GM18526 (cell line): Measurements from ENCODE around the gene MRPS25.

ENCODE experiments used
- POLR2A ChIP-seq: IDR thresholded peaks from 3 replicates; pipeline ENCODE4 v1.6.1; 2011; ENCODE audit not compliant: insufficient read length; ENCODE audit errors: extremely low read depth

Gene MRPS25

GRCh38 chr3:15092686-15093085 lies 27.6 kb upstream of the MRPS25 start:
- no peak for TF ChIP-seq POLR2A

GRCh38 chr3:15091575-15091974 lies 26.5 kb upstream of the MRPS25 start:
- no peak for TF ChIP-seq POLR2A

GRCh38 chr3:15089201-15089600 lies 24.1 kb upstream of the MRPS25 start:
- TF ChIP-seq POLR2A, result no peak

- TF ChIP-seq POLR2A, result no peak
Observed at GRCh38 chr3:15086699-15087098, 21.6 kb upstream of the MRPS25 start.

GRCh38 chr3:15086263-15086662 lies 21.1 kb upstream of the MRPS25 start:
- no peak for TF ChIP-seq POLR2A

DNA sequence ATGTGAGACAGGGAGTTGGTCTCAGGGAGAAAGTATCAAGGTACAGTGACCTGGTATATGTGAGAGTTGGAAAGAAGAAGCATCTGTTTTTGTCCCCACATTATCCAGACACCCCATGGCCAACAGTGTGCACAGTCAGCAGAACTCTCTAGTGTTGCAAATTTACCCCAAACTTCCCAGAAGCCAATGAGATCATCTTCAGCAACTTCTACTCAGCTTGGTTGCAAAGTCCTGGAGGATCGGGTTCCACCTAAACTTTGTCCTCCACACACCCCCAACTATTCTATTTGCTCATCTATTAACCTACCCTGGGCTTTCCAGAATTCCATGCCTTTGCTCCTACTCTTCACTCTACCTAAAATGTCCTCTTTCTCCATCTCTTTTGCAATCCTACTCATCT lies 18.1 kb upstream of the MRPS25 start:
- TF ChIP-seq POLR2A, result no peak

- TF ChIP-seq POLR2A, result no peak
Observed at GRCh38 chr3:15081960-15082664, 17.0 kb upstream of the MRPS25 start.

DNA sequence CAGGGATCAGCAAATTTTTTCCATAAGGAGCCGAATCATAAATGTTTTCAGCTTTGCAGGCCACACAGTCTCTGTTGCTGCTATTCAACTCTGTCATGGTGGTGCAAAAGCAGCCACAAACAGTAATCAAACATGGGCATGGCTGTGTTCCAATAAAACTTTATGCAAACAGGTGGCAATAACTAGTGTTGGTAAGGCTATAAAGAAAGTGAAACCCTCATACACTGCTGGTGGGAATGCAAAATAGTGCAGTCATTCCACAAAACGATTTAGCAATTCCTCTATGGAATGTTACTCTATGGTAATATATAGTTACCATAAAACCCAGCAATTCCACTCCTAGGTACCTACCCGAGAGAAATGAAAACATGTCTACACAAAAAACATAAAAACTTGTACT lies 14.0 kb upstream of the MRPS25 start:
- no peak for TF ChIP-seq POLR2A

DNA sequence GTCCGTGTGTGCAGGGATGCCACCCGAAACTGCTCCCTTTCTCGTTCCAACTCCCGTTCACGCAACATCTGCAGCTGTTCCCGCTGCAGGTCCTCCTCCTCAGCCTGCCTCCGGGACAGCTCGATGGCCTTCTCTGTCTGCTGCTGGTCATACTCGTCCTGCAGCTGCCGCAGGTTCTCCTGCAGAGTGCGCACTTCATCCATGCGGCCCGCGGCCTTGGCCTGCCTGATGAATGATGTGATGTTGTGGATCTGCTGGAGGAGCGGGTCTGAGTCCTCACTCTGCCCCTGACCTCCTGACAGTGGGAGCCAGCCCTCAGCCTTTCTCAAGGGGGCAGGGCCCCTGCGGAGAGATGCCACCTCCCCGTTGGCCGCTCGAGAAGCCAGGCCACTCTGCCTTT lies 9.4 kb upstream of the MRPS25 start:
- TF ChIP-seq POLR2A, result no peak

- TF ChIP-seq POLR2A, result no peak
Observed at GRCh38 chr3:15071699-15072098, 6.6 kb upstream of the MRPS25 start.

DNA sequence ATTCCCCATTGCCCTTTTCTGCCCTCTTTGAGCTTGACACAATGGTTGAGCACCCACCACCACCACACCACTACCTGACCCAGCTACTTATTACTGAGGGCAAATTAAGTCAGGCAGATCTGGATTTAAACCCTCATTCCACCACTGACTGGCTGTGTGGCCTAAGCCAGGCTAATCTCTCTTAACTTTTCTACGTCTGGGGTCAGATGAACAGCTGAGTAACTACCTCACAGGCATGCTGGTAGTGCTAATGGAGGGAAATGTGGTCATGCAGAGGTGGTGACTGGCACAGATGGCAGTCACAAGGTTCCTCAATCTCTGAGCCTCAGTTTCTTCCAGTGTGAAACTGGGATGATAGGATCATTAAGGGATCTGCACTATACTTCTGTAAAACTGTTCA lies 4.3 kb upstream of the MRPS25 start:
- TF ChIP-seq POLR2A, result no peak

GRCh38 chr3:15066467-15066866 lies 1.4 kb upstream of the MRPS25 start:
- no peak for TF ChIP-seq POLR2A

DNA sequence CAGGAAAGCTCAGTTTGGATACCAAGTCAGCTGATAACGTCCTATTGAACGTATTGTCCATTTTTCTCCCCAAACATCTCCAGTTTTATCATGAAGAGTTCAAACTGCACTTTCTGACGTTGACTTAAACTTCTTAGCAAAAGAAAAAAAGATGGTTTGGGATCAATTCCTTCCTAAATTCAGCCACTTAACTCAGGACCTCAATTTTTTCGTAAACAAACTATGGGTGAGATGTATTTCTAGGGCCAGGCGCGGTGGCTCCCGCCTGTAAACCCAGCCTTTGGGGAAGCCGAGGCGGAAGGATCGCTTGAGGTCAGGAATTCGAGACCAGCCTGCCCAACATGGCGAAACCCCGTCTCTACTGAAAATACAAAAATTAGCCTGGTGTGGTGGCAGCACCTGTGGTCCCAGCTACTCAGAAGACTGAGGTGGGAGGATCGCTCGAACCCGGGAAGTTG lies 464 bp upstream of the MRPS25 start:
- TF ChIP-seq POLR2A, result no peak

DNA sequence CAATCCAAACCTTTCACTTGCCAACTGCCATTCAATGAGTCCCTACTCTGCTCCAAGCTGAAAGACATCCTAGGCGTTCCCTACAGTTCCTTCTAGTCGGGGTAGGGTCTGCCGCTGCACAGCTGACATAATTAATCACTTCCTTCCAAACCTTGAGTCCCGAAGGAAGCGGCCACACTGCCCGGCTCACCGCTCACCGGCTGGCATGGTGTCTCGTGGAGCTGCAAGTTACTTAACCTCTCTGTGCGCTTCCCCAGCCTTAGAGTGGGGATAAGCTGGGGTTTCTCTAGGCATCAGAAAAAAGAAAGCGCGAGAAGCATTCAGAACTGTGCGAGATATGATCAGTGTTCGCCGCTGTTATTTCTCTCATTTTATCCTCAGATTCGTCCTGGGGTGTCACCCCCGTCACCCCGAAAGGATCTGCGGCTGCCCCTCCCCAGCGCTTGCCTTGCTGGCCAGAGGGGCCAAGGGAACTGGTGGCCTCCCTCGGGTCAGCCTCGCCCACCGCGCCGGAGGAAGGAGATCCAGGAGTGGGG lies 748 bp downstream of the MRPS25 start:
- TF ChIP-seq POLR2A, result no peak

GRCh38 chr3:15063656-15064286 lies 1.3 kb downstream of the MRPS25 start:
- TF ChIP-seq POLR2A, result no peak

- no peak for TF ChIP-seq POLR2A
Observed at GRCh38 chr3:15063238-15063637, 1.9 kb downstream of the MRPS25 start.

DNA sequence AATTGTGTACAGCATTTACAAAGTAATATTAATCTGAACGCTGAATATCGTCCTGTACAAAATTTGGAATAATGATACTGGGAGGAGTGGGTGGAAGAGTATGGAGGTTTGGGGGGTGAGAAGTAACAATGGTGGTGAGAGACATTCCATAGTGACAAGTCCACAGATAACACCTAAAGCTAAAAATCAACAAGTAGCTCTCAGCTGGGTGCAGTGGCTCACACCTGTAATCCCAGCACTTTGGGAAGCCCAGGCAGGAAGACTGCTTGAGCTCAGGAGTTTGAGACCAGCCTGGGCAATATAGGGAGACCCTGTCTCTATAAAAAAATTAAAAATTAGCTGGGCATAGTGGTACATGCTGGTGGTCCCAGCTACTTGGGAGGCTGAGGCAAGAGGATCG lies 5.1 kb downstream of the MRPS25 start:
- TF ChIP-seq POLR2A, result no peak
